HG02884 (cell line): ENCODE results near the gene NUCB1.
"Not testable (repeated sequence)": the region's sequence is repeated elsewhere in the genome, so short reads cannot be mapped to it uniquely, and the experiment has no call there.

Experiments used
- ATAC-seq: cut with Tn5 transposase; IDR thresholded peaks from one replicate; pipeline ENCODE4 v1.9.1; 2021; ENCODE audit warnings: mild to moderate bottlenecking, moderate library complexity; ENCODE audit not compliant: unreplicated experiment

The NUCB1 gene

GRCh38 chr19:48874303-48875135, 25.6 kb upstream of the NUCB1 start:
- no peak for ATAC-seq

GRCh38 chr19:48876043-48876981, 23.8 kb upstream of the NUCB1 start:
- not testable (repeated sequence) for ATAC-seq

GRCh38 chr19:48877855-48878195, 22.3 kb upstream of the NUCB1 start:
- no peak for ATAC-seq

- ATAC-seq, result no peak
Measured at GRCh38 chr19:48878196-48879024, 21.7 kb upstream of the NUCB1 start.

GRCh38 chr19:48879025-48879637, 21.0 kb upstream of the NUCB1 start:
- no peak for ATAC-seq

- not testable (repeated sequence) for ATAC-seq
Measured at GRCh38 chr19:48879696-48880095, 20.4 kb upstream of the NUCB1 start.

- ATAC-seq, result no peak
Measured at GRCh38 chr19:48881741-48882657, 18.1 kb upstream of the NUCB1 start.

DNA sequence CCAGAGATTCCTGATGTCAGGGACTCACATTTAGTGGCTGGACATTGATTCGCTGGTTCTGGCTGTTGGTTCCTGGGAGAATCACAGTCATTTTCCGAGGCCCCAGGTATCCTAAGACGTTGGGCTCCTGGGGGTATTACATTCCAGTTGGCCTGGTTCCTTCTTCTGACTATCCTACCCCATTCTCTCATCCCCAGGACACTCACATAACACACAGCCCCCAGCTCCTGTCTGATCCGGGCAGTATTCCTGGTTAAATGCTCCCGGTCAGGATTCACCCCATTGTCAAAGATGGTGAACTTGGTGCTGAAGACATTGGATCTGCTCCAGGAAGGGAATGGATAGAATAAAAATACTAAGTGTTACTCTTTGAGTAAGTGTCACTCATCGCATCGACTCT, 16.4 kb upstream of the NUCB1 start:
- no peak for ATAC-seq

- no peak for ATAC-seq
Measured at GRCh38 chr19:48887861-48888612, 12.1 kb upstream of the NUCB1 start.

DNA sequence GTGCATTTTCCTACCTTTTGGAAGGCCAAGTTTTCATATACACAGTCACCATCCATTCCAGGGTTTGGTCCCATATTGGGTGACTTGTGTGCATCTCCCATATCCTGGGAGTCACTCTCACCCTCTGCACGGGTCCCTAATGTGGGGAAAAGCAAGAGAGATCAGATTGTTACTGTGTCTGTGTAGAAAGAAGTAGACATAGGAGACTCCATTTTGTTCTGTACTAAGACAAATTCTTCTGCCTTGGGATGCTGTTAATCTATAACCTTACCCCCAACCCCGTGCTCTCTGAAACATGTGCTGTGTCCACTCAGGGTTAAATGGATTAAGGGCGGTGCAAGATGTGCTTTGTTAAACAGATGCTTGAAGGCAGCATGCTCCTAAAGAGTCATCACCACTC, 10.6 kb upstream of the NUCB1 start:
- not testable (repeated sequence) for ATAC-seq

- no peak for ATAC-seq
Measured at GRCh38 chr19:48890551-48890950, 9.6 kb upstream of the NUCB1 start.

- no peak for ATAC-seq
Measured at GRCh38 chr19:48895226-48895625, 4.9 kb upstream of the NUCB1 start.

DNA sequence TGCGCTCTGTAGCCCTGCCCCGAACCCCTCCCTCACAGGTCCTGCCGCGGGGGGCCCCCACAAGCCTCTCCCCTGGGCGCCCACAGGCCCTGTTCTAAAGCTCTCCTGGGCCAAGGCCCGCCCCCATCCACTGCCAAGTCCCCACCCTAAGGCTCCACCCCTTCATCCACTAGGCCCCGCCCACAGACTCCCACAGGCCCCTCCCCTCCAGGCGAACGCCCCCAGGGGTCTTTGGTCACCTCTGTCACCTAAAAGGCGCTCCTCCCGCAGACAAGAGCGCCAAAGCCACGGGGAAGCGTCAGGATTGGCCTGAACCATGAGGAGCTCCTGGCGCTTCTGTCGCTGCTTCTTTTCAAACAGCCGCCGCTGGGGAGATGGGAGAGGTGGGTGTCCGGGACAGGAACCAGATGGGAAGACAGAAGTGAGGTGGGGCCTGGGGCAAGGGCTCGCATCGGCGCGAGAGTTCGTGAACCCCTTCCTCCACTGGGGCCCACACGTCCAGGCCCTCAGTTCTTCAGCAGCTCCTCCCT, 3.9 kb upstream of the NUCB1 start:
- no peak for ATAC-seq

- ATAC-seq, result no peak
Measured at GRCh38 chr19:48897181-48897580, 2.9 kb upstream of the NUCB1 start.

DNA sequence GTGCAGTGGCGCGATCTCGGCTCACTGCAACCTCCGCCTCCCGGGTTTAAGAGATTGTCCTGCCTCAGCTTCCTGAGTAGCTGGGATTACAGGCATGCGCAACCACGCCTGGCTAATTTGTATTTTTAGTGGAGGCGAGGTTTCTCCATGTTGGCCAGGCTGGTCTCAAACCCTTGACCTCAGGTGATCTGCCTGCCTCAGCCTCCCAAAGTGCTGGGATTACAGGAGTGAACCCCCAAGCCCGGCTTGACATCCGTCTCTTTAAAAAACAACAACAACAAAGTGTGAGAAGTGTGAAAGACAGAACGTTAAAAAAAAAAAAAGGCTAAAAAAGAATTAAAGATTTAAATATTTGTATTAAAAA, 744 bp upstream of the NUCB1 start:
- ATAC-seq, result not testable (repeated sequence)

- no peak for ATAC-seq
Measured at GRCh38 chr19:48900477-48901406, 630 bp downstream of the NUCB1 start.

DNA sequence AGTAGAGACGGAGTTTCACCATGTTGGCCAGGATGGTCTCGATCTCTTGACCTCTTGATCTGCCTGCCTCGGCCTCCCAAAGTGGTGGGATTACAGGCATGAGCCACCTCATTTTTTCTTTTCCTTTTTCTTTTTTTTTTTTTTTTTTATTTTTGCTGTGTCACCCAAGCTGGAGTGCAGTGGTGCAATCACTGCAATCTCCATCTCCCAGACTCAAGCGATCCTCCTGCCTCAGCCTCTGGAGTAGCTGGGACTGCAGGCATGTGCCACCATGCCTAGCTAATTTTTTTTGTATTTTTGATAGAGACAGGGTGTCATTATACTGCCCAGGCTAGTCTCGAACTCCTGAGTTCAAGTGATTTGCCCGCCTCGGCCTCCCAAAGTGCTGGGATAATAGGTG, 2.2 kb downstream of the NUCB1 start:
- ATAC-seq, result not testable (repeated sequence)

- not testable (repeated sequence) for ATAC-seq
Measured at GRCh38 chr19:48903788-48904187, 3.7 kb downstream of the NUCB1 start.
